HFF-Myc (cell line): ENCODE results near the gene CISH.

Experiments
- DNase-seq: peaks from one replicate; pipeline ENCODE4 v3.0.0-alpha.2; 2011; ENCODE audit warnings: low read depth; ENCODE audit errors: extremely low read depth
- H3K4me3 ChIP-seq: replicated peaks from 2 replicates; pipeline ENCODE4 v1.5.1; 2011; ENCODE audit warnings: low read depth, mild to moderate bottlenecking, control low read depth, low read length
- CTCF ChIP-seq: IDR thresholded peaks from 2 replicates; pipeline ENCODE4 v1.5.1; 2012; ENCODE audit warnings: mild to moderate bottlenecking, low read depth, low read length, control low read depth; ENCODE audit errors: missing control alignments

Gene CISH

GRCh38 chr3:50639055-50639494 is 27.5 kb upstream of the CISH start:
- DNase-seq = no peak
- TF ChIP-seq CTCF = no peak
- no peak overlapping the region for H3K4me3 ChIP-seq

GRCh38 chr3:50637945-50638344 is 26.4 kb upstream of the CISH start:
- no peak for TF ChIP-seq CTCF
- H3K4me3 ChIP-seq = no peak overlapping the region
- no peak for DNase-seq

GRCh38 chr3:50637011-50637410 is 25.4 kb upstream of the CISH start:
- no peak for DNase-seq
- TF ChIP-seq CTCF = no peak

GRCh38 chr3:50635066-50635465 is 23.5 kb upstream of the CISH start:
- no peak overlapping the region for H3K4me3 ChIP-seq
- no peak for TF ChIP-seq CTCF
- no peak for DNase-seq

More at GRCh38 chr3:50637011-50637410, 25.4 kb upstream of the CISH start:
- H3K4me3 ChIP-seq = no peak overlapping the region

GRCh38 chr3:50633230-50633790 is 21.7 kb upstream of the CISH start:
- TF ChIP-seq CTCF = no peak
- no peak overlapping the region for H3K4me3 ChIP-seq
- DNase-seq = no peak

GRCh38 chr3:50632450-50632849 is 20.9 kb upstream of the CISH start:
- DNase-seq = no peak
- TF ChIP-seq CTCF = no peak
- H3K4me3 ChIP-seq = no peak overlapping the region

GRCh38 chr3:50630877-50631276 is 19.3 kb upstream of the CISH start:
- no peak overlapping the region for H3K4me3 ChIP-seq
- no peak for TF ChIP-seq CTCF
- no peak for DNase-seq
